ENCODE measurements around the gene PROS1.

PROS1 gene

DNA sequence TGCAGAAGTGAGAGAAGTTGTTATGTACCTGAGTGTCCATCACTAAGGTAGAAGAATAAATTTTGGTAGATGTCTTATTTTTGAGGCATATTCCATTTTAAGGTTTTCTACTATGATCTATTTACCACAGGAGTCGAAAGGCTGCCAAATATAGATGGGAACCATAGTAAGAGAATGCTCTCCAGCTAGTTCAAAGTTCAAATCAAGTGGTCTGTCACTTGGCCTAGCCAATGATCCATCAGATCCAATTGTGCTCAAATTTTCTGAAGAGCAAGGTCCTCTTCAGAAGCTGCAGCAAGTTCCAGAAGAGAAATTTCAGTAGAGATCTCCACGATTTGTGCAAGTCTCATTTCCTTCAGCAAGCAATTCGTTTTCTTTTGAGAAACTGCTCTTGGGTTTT is 10.9 kb downstream of the PROS1 start:
- Histone ChIP-seq H3K4me3 (ENCODE audit: low read depth, low read length) (no peak overlapping the region), H3K27ac (ENCODE audit: extremely low read depth, low read depth, low read length) (no peak overlapping the region), H3K4me1 (ENCODE audit: control insufficient read depth, insufficient read depth, low read length) (no peaks in the 10 kb centered on the region), H3K36me3 (ENCODE audit: control insufficient read depth in 2 of 2, insufficient read depth in 1 of 2, low read length in 2 of 2) (no peaks in the 10 kb centered on the region), H3K9me3 (ENCODE audit: control insufficient read depth, insufficient read depth, low read depth, low read length) (no peaks in the 10 kb centered on the region)
- POLR2A ChIA-PET, result interaction anchor here (1.0 kb wide), 1 partner anchor 10 kb away, joined by 3 read pairs; no protein-coding TSS in a partner anchor
- TF ChIP-seq ZNF624 (tag by site-specific recombination; IDR thresholded peaks at IDR 0.05) (no peak), ZNF24 (tag by site-specific recombination; IDR thresholded peaks at IDR 0.05) (no peak), KLF16 (tag by site-specific recombination; IDR thresholded peaks at IDR 0.05) (no peak), ZNF335 (tag by site-specific recombination; conservative IDR thresholded peaks at IDR 0.05) (no peak), ZNF174 (tag by site-specific recombination; IDR thresholded peaks at IDR 0.05) (no peak), ZNF830 (tag by site-specific recombination; IDR thresholded peaks at IDR 0.05; ENCODE audit: low read depth) (no peak), TCF7L2 (IDR thresholded peaks at IDR 0.05; ENCODE audit: borderline replicate concordance, low read depth, low read length) (no peak), ZNF202 (tag by site-specific recombination; IDR thresholded peaks at IDR 0.05; ENCODE audit: borderline replicate concordance) (no peak), ZIC2 (tag by site-specific recombination; IDR thresholded peaks at IDR 0.05) (no peak), ZNF664 (tag by site-specific recombination; IDR thresholded peaks at IDR 0.05) (no peak), ZNF621 (tag by site-specific recombination; IDR thresholded peaks at IDR 0.05) (no peak), ZNF341 (tag by site-specific recombination; IDR thresholded peaks at IDR 0.05; ENCODE audit: low read depth) (no peak), ZNF324 (tag by site-specific recombination; IDR thresholded peaks at IDR 0.05) (no peak)
- CTCF ChIA-PET, result no interaction called here

DNA sequence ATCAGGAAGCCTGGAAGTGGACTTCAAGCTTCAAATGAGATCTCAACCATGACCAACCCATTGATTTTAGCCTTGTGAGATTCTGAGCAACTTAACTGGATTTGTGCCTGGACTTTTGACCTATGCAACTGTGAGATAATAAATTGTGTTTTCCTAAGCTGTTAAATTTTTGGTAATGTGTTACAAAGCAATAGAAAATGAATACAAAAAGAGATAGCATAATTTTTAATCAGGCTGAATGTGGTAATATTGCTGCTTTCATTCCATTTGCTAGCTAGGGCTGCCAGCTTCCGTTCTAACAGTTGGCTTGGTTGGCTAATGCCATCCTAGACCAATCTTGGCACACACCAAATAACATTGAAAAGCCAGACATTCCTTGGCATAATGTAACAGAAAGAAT is 12.2 kb downstream of the PROS1 start:
- TF ChIP-seq ZNF416 (tag by site-specific recombination; IDR thresholded peaks at IDR 0.05) (no peak), ZNF19 (tag by site-specific recombination; IDR thresholded peaks at IDR 0.05; ENCODE audit: low read depth) (no peak), ZNF221 (tag by site-specific recombination; IDR thresholded peaks at IDR 0.05; ENCODE audit: borderline replicate concordance) (no peak), ZNF558 (tag by site-specific recombination; IDR thresholded peaks at IDR 0.05) (no peak), ZBTB49 (tag by site-specific recombination; IDR thresholded peaks at IDR 0.05; ENCODE audit: low read depth) (no peak), ZNF335 (tag by site-specific recombination; conservative IDR thresholded peaks at IDR 0.05) (no peak), ZNF184 (tag by site-specific recombination; IDR thresholded peaks at IDR 0.05) (no peak), ZNF140 (tag by site-specific recombination; IDR thresholded peaks at IDR 0.05) (no peak), ZNF157 (tag by site-specific recombination; IDR thresholded peaks at IDR 0.05) (no peak), KLF16 (tag by site-specific recombination; IDR thresholded peaks at IDR 0.05) (no peak), ZNF23 (tag by site-specific recombination; IDR thresholded peaks at IDR 0.05; ENCODE audit: borderline replicate concordance) (no peak), HOXC10 (CRISPR knock-in tag; IDR thresholded peaks at IDR 0.05) (no peak)
- TF ChIP-seq, protein P1, sequence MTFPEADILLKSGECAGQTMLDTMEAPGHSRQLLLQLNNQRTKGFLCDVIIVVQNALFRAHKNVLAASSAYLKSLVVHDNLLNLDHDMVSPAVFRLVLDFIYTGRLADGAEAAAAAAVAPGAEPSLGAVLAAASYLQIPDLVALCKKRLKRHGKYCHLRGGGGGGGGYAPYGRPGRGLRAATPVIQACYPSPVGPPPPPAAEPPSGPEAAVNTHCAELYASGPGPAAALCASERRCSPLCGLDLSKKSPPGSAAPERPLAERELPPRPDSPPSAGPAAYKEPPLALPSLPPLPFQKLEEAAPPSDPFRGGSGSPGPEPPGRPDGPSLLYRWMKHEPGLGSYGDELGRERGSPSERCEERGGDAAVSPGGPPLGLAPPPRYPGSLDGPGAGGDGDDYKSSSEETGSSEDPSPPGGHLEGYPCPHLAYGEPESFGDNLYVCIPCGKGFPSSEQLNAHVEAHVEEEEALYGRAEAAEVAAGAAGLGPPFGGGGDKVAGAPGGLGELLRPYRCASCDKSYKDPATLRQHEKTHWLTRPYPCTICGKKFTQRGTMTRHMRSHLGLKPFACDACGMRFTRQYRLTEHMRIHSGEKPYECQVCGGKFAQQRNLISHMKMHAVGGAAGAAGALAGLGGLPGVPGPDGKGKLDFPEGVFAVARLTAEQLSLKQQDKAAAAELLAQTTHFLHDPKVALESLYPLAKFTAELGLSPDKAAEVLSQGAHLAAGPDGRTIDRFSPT (tag by site-specific recombination; IDR thresholded peaks at IDR 0.05), result no peak
- TF ChIP-seq, protein P2, sequence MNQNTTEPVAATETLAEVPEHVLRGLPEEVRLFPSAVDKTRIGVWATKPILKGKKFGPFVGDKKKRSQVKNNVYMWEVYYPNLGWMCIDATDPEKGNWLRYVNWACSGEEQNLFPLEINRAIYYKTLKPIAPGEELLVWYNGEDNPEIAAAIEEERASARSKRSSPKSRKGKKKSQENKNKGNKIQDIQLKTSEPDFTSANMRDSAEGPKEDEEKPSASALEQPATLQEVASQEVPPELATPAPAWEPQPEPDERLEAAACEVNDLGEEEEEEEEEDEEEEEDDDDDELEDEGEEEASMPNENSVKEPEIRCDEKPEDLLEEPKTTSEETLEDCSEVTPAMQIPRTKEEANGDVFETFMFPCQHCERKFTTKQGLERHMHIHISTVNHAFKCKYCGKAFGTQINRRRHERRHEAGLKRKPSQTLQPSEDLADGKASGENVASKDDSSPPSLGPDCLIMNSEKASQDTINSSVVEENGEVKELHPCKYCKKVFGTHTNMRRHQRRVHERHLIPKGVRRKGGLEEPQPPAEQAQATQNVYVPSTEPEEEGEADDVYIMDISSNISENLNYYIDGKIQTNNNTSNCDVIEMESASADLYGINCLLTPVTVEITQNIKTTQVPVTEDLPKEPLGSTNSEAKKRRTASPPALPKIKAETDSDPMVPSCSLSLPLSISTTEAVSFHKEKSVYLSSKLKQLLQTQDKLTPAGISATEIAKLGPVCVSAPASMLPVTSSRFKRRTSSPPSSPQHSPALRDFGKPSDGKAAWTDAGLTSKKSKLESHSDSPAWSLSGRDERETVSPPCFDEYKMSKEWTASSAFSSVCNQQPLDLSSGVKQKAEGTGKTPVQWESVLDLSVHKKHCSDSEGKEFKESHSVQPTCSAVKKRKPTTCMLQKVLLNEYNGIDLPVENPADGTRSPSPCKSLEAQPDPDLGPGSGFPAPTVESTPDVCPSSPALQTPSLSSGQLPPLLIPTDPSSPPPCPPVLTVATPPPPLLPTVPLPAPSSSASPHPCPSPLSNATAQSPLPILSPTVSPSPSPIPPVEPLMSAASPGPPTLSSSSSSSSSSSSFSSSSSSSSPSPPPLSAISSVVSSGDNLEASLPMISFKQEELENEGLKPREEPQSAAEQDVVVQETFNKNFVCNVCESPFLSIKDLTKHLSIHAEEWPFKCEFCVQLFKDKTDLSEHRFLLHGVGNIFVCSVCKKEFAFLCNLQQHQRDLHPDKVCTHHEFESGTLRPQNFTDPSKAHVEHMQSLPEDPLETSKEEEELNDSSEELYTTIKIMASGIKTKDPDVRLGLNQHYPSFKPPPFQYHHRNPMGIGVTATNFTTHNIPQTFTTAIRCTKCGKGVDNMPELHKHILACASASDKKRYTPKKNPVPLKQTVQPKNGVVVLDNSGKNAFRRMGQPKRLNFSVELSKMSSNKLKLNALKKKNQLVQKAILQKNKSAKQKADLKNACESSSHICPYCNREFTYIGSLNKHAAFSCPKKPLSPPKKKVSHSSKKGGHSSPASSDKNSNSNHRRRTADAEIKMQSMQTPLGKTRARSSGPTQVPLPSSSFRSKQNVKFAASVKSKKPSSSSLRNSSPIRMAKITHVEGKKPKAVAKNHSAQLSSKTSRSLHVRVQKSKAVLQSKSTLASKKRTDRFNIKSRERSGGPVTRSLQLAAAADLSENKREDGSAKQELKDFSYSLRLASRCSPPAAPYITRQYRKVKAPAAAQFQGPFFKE (tag by site-specific recombination; IDR thresholded peaks at IDR 0.05; ENCODE audit: borderline replicate concordance), result no peak
- ChIA-PET CTCF (no interaction called here), POLR2A (no interaction called here)
- H3K4me1 ChIP-seq (ENCODE audit: control insufficient read depth, insufficient read depth, low read length), result no peaks in the 10 kb centered on the region
- H3K36me3 ChIP-seq (ENCODE audit: control insufficient read depth in 2 of 2, insufficient read depth in 1 of 2, low read length in 2 of 2), result no peaks in the 10 kb centered on the region
- H3K9me3 ChIP-seq (ENCODE audit: control insufficient read depth, insufficient read depth, low read depth, low read length), result no peaks in the 10 kb centered on the region
- H3K4me3 ChIP-seq (ENCODE audit: low read depth, low read length), result no peak overlapping the region
- no peak overlapping the region for H3K27ac ChIP-seq (ENCODE audit: extremely low read depth, low read depth, low read length)
